ENCODE results near the gene ZNF202.
A peak's percentile ranks its signal among the peaks of the same experiment; 100 is the strongest.
"Not testable (repeated sequence)": the region's sequence is repeated elsewhere in the genome, so short reads cannot be mapped to it uniquely, and the experiment has no call there.

The ZNF202 gene

GRCh38 chr11:123741159-123742030 is at the start of gene ZNF202:
TSS of gene ZNF202 (minus strand) at chr11:123741660. CDS start at chr11:123730888, 10,772 bp downstream.
- peak within 1 kb of the TSS; percentile 86 for H3K4me3 ChIP-seq (ENCODE audit: low read depth, low read length)

- no peak overlapping the region for H3K4me3 ChIP-seq (ENCODE audit: low read depth, low read length)
Measured at GRCh38 chr11:123783536-123783935, 42.1 kb upstream of the ZNF202 start.

GRCh38 chr11:123778511-123778910 is 37.1 kb upstream of the ZNF202 start:
- no peak overlapping the region for H3K4me3 ChIP-seq (ENCODE audit: low read depth, low read length)

- no peak overlapping the region for H3K4me3 ChIP-seq (ENCODE audit: low read depth, low read length)
Measured at GRCh38 chr11:123775715-123776549, 34.5 kb upstream of the ZNF202 start.

- no peak overlapping the region for H3K4me3 ChIP-seq (ENCODE audit: low read depth, low read length)
Measured at GRCh38 chr11:123775289-123775688, 33.8 kb upstream of the ZNF202 start.

- no peak overlapping the region for H3K4me3 ChIP-seq (ENCODE audit: low read depth, low read length)
Measured at GRCh38 chr11:123773959-123774358, 32.5 kb upstream of the ZNF202 start.

- H3K4me3 ChIP-seq (ENCODE audit: low read depth, low read length): no peak overlapping the region
Measured at GRCh38 chr11:123773026-123773425, 31.6 kb upstream of the ZNF202 start.

GRCh38 chr11:123771664-123772063 is 30.2 kb upstream of the ZNF202 start:
- H3K4me3 ChIP-seq (ENCODE audit: low read depth, low read length): no peak overlapping the region

GRCh38 chr11:123770712-123771111 is 29.3 kb upstream of the ZNF202 start:
- no peak overlapping the region for H3K4me3 ChIP-seq (ENCODE audit: low read depth, low read length)

- H3K4me3 ChIP-seq (ENCODE audit: low read depth, low read length): no peak overlapping the region
Measured at GRCh38 chr11:123765601-123766000, 24.1 kb upstream of the ZNF202 start.

GRCh38 chr11:123762422-123762821 is 21.0 kb upstream of the ZNF202 start:
- no peak overlapping the region for H3K4me3 ChIP-seq (ENCODE audit: low read depth, low read length)

GRCh38 chr11:123760894-123761293 is 19.4 kb upstream of the ZNF202 start:
- no peak overlapping the region for H3K4me3 ChIP-seq (ENCODE audit: low read depth, low read length)

GRCh38 chr11:123757976-123758375 is 16.5 kb upstream of the ZNF202 start:
- H3K4me3 ChIP-seq (ENCODE audit: low read depth, low read length): no peak overlapping the region

GRCh38 chr11:123755813-123756212 is 14.4 kb upstream of the ZNF202 start:
- no peak overlapping the region for H3K4me3 ChIP-seq (ENCODE audit: low read depth, low read length)

GRCh38 chr11:123755344-123755743 is 13.9 kb upstream of the ZNF202 start:
- no peak overlapping the region for H3K4me3 ChIP-seq (ENCODE audit: low read depth, low read length)

GRCh38 chr11:123754101-123754568 is 12.7 kb upstream of the ZNF202 start, which contains the start of gene OR6X1:
TSS of gene OR6X1 (minus strand) at chr11:123754518. CDS start at chr11:123754518, 0 bp downstream.
- H3K4me3 ChIP-seq (ENCODE audit: low read depth, low read length): no peak within 1 kb of the TSS

- H3K4me3 ChIP-seq (ENCODE audit: low read depth, low read length): no peak overlapping the region
Measured at GRCh38 chr11:123753110-123753509, 11.7 kb upstream of the ZNF202 start.

- H3K4me3 ChIP-seq (ENCODE audit: low read depth, low read length): no peak overlapping the region
Measured at GRCh38 chr11:123751781-123752180, 10.3 kb upstream of the ZNF202 start.

- not testable (repeated sequence) for H3K4me3 ChIP-seq (ENCODE audit: low read depth, low read length)
Measured at GRCh38 chr11:123748349-123748748, 6.9 kb upstream of the ZNF202 start.

- H3K4me3 ChIP-seq (ENCODE audit: low read depth, low read length): no peak overlapping the region
Measured at GRCh38 chr11:123745764-123746451, 4.4 kb upstream of the ZNF202 start.

- no peak overlapping the region for H3K4me3 ChIP-seq (ENCODE audit: low read depth, low read length)
Measured at GRCh38 chr11:123742724-123743120, 1.3 kb upstream of the ZNF202 start.

Data from iPS-11a (cell line).